Stimulated activated naive CD4-positive, alpha-beta T cell treated with Interleukin-2 at 50 U/mL for 16 hours (primary cell): Measurements from ENCODE around the gene ATP6V1B1.

Source experiments
- DNase-seq: peaks from one replicate; lab custom pipeline; 2025; lab: John Stamatoyannopoulos, UW

The ATP6V1B1 gene

DNA sequence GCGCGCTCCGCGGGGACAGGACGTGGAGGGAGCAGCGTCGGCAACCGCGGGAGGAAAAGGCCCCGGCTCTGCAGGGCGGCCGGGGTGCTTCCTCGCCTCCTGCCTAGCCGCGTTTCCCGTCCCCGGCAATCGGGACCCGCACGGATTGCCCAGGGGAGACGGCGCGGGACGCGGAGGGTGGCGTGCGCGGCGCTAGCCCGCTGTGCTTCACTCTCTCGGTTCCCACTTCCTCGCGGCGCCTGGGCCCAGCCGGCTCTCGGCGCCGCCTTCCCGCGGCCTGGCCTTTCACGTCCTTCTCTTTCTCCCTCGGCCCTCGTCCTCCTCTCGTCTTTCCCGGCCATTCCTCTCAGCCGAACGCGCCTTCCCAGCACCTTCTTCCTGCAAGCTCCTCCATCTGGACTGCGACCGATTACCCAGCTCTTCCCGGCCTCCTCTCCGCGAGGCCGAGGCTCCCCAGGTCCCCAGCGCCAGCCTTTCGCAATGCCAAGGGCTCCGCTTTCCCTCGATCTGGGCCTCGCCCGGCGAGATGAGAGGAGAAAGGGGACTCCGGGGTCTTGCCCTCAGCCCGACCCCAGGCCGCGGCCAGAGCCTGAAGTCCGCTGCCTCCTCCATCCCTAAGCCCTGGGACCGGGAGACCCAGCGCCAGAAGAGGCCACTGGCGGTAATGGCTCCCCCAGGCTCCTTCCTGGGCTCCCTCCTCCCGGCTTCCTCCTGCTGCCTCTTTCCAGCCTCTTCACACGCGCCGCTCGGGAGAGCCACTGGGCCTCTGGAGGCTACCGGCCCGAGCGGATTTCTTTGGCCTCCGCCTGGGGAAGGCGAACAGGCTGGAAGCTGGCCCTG is 34.3 kb upstream of the ATP6V1B1 start:
- DNase-seq = no peak

DNA sequence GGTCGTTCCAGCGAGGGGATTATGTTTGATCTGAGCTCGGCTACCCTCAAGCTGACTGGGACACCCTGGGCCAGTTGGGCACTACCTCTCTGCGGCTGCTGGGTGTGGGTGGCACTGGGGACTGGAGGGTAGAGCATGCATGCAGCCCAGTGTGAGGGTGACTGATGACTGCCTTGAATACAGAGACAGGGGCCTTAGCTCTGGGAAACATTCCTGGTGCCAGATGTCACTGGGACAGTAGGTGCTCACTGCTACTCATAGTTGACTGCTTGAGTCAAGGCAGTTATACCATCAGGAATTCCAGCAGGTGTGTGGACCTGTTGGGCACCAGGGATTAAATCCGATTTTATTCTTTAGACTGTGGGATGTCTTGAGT is 33.6 kb upstream of the ATP6V1B1 start:
- DNase-seq = no peak

DNA sequence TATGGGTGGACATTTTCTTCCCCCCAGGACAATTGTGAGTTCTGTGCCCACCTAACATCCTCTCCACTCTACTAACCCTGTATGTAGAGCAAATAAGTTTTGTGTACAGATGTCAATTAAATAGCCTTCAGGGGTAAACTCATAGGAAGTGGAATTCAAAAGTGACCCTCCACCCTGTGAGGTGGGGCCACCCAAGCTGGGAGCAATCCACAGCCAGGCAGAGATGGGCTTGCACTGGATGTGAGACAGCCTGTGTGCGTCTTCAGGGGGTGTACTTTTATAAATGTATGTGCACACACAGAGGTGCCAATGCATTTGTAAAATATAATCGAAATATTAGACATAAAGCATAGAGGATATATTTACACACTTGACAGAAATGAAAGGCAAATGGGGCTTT is 33.1 kb upstream of the ATP6V1B1 start:
- no peak for DNase-seq

DNA sequence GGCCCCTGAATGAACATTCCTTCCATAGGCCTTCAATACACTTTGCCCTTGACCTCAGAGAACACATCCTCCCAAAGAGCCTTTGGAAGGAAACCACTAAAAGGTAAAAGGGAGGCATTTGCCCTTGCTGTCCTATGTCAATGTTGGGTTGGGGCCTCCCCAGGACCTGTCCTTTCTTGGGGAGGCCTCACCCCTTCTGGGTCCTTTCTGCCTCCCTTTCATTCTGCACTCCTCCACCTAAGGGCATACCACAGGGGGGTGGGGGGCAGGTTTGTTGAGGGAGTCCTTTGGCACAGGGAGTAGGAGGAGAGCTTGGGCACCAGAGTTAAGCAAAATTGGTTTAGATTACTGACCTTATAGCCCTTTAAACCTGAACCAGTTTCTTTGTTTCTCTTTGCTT is 32.5 kb upstream of the ATP6V1B1 start:
- no peak for DNase-seq

DNA sequence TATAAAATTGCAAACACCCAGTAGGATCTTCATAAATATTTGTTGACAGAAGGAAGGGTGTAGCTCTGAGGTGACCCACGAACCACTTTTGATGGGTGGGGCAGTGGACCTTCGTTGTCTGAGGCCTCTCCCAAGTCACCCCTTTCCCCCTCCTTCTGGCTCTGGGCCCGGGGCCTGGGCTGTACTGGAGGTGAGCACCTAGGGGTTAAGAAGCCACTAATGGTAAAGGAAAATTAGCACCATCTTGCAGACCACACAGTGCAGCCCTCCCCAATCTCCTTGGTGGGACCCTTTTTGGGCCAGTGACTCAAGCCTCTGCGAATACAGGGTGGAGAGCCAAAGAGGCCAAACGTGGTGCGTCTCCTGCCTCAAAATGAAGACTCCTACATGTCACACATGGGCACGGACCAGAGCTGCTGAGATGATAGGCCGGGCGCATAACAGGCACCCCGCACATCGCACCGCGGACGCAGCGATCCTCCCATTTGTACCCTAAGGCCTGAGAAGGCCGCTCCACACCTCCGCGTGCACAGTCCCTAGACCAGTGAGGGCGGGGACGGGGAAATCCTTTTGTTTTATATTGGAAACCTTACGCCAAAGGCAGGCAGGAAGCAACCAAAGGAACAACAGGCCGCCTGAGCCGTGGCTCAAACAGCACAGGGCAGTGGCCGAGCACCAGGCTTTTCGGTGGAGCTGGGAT is 31.9 kb upstream of the ATP6V1B1 start:
- no peak for DNase-seq

DNA sequence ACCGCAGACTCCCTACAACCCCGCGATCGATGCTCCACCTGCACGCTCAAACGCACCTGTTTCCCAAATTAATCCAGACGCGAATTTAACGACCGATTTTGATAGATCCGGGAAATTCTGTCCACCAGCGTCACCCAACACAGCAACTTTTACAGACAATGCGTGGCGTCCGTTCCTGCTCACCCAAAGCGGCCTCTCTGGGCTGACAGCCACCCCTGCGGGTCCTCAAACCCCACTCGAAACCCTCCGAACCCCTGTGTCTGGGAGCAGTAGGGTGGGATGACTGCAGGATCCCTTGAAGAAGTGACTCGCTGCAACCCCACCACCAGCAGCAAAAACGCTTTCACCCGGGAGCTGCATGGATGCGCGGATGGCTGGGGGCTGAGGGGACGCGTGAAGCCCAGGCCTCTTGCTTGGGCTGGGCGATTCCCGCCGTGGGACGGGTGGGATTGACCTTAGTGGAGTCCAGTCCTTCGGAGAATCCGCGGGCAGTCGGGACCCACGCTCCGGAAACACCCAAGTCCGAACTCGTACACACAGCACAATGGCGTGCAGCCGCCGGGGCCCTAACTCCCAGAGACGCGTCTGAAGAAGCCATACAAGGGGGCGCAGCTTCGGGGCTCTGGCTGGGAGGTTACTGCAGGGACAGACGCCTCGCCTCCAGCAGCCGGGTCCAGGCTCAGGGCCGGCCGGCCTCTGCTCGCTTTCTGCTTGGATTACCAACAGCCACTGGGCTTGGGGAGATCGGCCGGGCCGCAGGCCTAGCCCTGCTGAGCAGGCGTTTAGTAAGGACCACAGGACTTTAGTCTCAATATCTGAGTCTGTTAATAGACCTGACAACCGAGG is 31.1 kb upstream of the ATP6V1B1 start:
- DNase-seq = no peak

DNA sequence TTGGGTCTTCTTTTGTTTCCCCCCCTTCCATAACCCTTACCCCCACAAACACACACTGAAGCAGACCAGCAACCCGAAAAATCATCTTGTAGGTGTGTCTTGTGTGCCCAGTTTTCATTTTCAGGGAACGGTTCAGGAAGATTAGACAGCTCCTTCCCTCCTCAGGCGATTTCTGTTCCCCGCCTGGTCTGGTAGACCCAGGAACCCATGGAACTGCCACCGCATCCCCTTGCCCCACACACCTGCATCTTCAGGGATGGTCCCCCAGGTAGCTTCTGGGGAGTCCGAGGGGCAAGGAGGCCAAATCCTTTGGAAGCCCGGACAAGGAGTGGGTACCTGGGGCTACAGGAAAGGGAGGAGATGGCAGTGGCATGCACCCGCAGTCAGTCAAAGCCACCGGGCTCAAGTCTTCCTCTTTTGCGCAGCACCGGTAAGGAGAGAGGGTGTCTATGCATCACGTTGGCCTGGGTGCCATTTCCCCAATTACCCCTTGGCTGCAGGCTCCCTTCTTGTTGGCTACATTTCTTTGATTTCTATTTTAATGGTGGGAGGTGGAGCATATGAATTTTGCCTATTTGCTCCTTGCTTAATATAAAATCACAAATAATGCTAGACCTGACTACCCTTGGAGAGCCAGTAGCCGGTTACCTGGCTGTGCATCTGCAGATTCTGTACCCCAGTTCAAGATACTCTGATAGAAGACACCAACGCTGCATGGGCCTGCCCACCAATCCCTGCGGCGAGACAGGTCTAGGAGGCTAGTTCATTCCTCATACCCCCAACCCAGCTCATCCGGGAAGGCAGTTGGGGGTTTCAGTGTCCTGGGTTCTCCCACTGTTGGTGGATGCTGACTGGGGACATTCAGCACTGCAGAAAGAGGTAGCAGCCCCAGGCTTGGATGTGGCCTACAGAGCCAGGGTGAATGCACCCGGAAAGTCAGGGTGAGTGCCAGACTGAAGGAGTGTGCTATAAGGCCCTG is 30.0 kb upstream of the ATP6V1B1 start:
- DNase-seq = no peak

DNA sequence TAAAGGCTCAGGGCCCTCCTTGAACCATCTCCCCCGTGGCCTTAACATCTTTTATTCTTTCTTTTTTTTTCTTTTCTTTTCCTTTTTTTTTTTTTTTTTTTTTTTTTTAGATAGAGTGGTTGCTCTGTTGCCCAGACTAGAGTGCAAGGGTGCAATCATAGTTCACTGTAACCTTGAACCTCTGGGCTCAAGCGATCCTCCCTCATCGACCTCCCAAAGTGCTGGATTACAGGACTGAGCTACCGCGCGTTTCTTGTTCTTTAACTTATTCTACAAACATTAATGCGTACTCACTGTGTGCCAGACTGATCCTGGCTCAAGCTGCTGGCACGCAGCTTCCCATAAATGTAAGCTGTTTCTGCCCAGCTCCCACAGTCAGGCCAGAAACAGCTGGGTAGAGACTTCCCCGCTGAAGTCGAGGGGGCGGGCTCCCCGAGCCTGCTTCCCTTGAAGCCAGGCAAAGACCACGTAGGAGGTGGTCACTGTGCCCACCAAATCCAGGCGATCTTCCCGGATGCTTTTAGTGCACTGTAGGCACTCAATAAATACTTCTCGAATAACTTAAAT is 29.2 kb upstream of the ATP6V1B1 start:
- no peak for DNase-seq

DNA sequence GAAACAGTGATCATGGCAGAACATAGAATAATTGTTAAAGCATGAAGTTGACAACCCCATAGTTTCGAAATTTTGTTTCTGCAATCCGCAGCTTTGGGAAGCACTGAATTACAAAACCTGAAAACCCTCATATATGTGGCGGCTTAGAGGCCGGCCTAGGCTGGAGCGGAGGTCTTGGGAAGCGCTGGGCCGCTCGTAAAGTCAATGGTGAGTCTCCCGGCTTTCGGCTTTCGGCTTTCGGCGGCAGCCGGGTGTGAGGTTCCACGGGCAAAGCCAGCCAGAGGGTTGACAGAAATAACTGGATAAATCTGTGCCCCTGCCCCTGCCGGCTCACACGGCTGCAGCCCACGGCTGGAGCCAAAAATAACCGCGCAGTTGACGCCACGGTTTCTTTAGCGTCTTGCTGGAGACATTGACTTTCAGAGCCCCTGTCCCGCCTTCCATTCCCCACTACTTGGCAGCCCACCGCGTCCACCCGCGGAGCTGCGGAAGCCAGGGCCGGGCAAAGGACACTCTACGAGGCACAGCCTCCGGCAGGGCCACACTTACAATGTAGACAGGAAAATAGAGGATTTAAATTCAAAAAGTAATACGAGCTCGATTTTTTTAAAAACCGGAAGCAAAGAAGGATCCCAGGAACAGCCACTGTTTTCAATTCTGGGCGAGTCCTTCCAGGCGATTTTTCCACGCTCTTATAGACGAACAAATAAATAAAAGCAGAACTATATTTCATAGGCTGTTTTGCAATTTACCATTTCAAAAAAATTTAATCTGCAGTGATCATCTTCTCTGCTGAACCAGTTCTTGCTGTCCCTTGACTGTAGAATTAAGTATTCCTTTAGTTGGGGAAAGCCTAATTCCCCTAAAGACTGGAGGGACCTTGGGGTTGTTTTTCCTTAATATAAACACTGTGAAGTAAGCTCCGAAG is 28.3 kb upstream of the ATP6V1B1 start:
- DNase-seq = no peak

DNA sequence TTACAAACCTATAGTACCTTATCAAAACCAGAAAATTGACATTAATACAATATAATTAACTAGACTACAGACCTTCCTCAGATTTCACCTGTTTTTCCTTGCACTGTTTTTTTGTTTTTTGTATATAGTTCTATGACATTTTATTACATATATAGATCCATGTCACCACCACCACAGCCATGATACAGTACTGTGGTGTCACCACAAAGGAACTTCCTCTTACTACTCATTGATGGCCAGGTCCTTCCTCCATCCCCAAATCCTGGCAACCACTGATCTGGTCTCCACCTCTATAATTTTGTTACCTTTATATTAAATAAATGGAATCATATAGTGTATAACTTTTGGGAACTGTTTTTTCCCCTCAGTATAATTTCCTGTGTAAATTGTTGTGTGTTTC is 19.4 kb upstream of the ATP6V1B1 start:
- no peak for DNase-seq

DNA sequence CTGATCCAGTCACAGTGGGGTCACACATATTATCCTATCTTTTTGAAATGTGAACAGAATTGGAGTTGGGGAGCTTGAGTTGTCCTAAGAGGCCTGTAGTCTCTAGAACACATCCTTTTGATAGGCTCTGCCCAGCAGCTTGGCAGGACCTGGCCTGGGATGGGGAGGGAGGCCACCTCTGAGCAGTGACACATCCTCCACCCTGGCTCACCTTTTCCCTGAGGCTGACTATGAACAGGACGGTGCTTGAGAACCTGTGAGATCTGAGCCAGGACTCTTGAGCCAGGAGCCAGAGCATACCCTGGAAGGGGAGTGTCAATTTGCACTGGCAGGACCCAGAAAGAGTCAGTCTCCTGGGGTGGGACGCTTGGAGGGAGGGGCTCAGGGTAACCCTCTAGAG is 17.7 kb upstream of the ATP6V1B1 start:
- DNase-seq = no peak

DNA sequence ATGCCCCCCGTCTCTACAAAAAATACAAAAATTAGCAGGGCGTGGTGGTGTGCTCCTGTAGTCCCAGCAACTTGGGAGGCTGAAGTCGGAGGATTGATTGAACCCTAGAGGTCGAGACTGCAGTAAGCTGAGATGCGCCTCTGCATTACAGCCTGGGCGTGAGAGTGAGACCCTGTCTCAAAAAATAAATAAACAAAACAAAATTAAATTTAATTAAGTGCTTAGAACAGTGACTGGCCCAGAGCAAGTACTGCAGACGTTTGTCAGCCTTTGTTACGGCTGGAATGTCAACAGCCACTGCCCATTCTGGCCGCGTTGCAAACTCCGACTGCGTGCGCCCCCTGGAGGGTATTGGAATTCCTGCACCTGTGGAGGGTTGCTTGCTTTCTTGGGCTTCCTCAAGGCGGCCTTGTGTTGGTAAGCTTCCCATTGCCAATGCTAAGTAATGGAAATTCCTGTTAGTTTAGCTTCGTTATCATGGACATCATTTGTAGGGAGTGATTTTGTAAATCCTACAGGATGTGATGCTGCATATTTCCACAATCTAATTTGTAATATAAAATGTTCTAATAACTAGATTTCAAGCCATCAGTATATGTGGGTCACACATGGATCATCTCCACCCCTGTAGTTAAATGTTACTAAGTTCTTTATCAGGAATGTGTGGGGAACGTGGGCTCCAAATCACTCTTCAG is 15.9 kb upstream of the ATP6V1B1 start:
- peak; percentile 38 for DNase-seq

DNA sequence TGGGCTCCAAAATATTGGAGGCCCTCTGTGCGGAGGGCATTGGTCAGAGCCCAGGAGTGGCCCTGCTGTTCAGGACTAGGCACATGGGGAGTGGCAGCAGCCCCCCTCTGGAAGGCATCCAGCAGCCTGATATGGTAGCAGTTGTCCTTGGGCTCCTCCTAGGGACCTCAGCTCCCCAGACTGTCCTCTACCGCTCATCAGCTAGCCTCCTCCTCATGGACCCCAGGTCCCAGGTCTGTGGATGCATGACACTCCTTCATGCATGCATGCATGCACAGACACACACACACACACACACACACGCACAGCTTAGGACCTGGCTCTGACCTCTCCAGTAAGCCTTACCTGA is 15.4 kb upstream of the ATP6V1B1 start:
- no peak for DNase-seq

DNA sequence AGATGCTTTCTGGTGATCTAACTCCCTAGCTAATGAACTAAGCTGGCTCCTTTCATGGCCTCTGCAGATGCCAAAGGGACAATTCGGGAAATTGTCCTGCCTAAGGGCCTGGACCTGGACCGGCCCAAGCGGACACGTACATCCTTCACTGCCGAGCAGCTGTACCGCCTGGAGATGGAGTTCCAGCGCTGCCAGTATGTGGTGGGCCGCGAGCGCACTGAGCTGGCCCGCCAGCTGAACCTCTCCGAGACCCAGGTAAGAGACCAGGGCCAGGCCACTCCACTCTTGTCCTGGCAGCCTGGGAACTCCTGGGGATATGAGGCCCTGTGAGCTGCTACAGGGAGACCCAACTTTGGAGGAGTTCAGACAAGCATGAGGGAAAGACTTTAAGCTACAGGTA is 14.7 kb upstream of the ATP6V1B1 start:
- no peak for DNase-seq

DNA sequence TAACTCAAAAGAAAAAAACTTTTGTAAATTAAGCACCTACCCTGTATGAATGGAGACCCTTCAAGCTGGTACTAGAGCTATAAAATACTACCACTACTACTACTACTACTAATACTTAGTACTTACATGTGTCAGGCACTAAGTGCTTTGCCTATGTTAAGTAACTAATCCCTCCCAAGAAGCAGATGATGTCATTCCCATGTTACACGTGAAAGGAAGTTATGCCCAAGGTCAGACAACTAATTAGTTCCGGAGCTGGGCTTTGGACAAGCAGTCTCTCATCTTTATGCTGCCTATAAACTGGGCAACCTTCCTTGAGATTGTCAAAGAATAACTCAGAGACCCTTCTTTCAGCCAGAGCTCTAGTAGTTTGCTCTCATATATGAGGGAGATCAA is 13.9 kb upstream of the ATP6V1B1 start:
- DNase-seq = no peak

DNA sequence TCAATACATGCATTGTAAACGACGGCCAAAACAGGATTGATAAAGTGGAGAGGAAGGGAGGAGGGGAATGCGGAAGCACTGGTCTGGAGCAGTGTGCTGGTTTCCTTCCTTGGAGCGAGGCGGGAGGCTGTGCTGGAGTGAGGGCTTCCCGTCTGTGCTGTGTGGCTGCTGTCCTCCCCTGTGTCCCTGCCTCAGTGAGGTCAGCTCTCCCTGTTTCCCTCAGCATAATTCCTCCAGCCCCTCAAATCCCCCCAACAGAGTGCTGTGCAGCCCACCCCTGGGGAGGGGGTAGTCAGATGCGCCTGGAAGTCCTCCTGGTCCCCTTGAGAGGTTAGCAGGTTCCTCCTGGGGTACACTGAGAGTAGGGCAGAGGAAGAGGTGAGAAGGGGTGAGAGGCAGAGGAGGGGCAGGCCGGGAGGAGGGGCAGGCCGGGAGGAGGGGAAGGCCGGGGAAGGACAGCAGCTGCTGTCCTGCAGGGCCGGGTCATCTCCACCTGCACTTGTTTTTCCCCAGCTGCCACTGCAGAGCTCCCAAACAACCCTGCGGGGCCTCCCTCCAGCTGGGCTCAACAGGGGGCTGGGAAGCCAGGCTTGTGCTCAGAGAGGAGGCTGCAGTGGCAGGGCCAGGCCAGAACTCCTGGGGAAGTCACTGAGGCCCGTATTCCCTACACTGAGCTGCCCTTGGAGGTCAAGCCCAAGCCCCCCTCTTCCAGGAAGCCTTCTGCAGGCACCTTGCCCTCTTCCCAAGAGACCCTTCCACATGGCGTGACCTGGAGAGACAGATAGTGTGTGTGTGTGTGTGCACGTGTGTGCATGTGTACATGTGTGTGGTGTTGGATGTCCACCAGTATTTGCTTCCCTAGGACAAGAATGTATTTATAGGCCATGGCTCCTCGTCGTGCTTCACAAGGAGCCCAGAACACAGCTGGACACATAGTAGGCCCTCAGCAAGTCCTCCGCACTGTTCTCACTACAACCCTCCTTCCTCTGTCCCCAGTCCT is 13.2 kb upstream of the ATP6V1B1 start:
- DNase-seq = no peak

DNA sequence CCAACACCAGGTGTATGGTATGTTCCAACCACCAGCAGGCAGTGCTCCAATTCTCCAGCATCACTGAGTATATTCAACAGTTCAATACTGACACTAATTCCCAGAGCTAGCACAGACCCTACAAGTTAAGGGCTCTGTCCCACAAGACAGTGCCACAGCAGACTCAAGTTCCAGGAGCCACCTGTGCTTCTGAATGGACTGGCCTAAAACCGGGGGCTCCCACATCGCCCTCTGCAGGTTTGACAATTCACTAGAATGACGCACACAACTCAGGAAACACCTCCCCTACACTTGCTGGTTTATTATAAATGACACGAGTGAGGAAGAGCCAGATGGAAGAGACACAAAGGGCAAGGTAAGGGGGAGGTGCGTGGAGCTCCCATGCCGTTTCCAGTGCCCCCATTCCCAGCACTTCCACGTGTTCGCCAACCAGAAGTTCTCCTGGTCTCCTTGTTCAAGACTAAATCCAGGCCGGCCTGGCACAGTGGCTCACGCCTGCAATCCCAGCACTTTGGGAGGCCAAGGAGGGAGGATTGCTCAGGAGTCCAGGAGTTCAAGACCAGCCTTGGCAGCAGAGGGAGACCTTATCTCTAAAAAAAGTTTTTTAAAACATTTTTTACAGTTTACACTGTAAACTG is 12.2 kb upstream of the ATP6V1B1 start:
- DNase-seq = no peak

DNA sequence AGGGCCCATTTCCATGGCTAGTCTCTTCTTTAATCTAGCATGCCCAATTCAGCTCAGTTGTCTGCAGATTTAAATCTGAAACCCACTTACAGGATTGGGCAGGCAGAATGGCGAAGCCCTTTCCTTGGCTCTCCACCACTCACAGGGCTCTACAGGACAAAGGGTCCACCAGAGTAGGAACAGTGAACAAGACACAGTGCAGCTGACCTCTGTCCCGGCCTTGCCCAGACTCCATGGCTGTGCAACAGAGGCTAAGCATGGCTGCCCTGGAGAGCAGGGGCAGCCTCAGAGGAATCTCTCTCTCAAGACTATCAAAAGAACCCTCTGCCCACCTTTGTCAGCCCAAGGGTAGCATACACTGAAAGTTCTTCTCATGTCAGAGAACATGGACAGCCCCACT is 9.7 kb upstream of the ATP6V1B1 start:
- no peak for DNase-seq
